RWPE2 (cell line): ENCODE measurements around the gene BICDL1.

Source experiments
- ATAC-seq: fragments of 200-7000 bp; cut with Tn5 transposase; 3 replicates; pipeline ENCODE4 v1.9.1; 2021; ENCODE audit warnings: low read depth
- DNase-seq: peaks from one replicate; pipeline ENCODE4 v3.0.0-alpha.2; 2020; ENCODE audit warnings: low spot score
- H3K27ac ChIP-seq: fragments of 450-650 bp; 2 replicates; pipeline ENCODE4 v1.5.1; 2017; ENCODE audit warnings: mild to moderate bottlenecking; ENCODE audit not compliant: poor library complexity, severe bottlenecking
- H3K27me3 ChIP-seq: fragments of 250-450 bp; sonication (Bioruptor Pico); 2 replicates; pipeline ENCODE4 v1.5.1; 2021; ENCODE audit warnings: mild to moderate bottlenecking, moderate library complexity; ENCODE audit not compliant: insufficient read depth, poor library complexity, severe bottlenecking
- H3K36me3 ChIP-seq: fragments of 250-450 bp; sonication (Bioruptor Pico); 2 replicates; pipeline ENCODE4 v1.5.1; 2020; ENCODE audit warnings: low read depth, mild to moderate bottlenecking, moderate library complexity
- H3K4me1 ChIP-seq: fragments of 250-450 bp; sonication (Bioruptor Pico); 2 replicates; pipeline ENCODE4 v1.5.1; 2021; ENCODE audit warnings: mild to moderate bottlenecking, moderate library complexity; ENCODE audit not compliant: insufficient read depth, poor library complexity, severe bottlenecking
- H3K4me3 ChIP-seq: fragments of 250-450 bp; sonication (Bioruptor Pico); 2 replicates; pipeline ENCODE4 v1.5.1; 2021; ENCODE audit warnings: mild to moderate bottlenecking, moderate library complexity; ENCODE audit not compliant: severe bottlenecking
- H3K9me3 ChIP-seq: fragments of 250-450 bp; sonication (Bioruptor Pico); 2 replicates; pipeline ENCODE4 v1.5.1; 2021; ENCODE audit warnings: mild to moderate bottlenecking, moderate library complexity; ENCODE audit not compliant: severe bottlenecking
- TF ChIP-seq, protein P1 (sequence below): fragments of 450-650 bp; IDR thresholded peaks from one replicate; pipeline ENCODE4 v1.5.1; 2017; ENCODE audit warnings: mild to moderate bottlenecking, moderate library complexity; ENCODE audit not compliant: poor library complexity, severe bottlenecking

The BICDL1 gene

DNA sequence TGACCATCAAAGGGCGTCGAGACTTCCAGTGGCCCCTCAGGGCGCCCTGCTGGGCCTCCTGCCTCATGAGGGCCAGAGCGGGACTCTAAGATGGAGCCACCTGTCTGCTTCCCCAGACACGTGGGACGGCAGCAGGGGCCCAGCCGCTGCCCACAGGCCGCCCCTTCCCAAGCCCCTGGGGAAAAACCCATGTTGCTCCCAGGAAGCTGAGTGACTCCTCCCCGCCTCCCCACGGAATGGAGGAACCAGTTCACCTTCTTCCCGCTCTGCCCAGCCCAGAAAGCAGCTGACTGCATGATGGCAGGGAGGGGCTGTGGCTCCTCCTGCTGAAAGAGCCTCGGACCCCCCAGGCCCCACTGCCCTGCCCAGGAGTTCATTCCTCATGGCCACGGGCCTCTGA lies 112.6 kb downstream of the BICDL1 start:
- peaks cover 39% of the 10 kb centered on the region for H3K36me3 ChIP-seq
- ATAC-seq (no peak), DNase-seq (no peak)
- H3K4me1 ChIP-seq = no peaks in the 10 kb centered on the region
- H3K9me3 ChIP-seq = no peaks in the 10 kb centered on the region
- TF ChIP-seq, protein P1, sequence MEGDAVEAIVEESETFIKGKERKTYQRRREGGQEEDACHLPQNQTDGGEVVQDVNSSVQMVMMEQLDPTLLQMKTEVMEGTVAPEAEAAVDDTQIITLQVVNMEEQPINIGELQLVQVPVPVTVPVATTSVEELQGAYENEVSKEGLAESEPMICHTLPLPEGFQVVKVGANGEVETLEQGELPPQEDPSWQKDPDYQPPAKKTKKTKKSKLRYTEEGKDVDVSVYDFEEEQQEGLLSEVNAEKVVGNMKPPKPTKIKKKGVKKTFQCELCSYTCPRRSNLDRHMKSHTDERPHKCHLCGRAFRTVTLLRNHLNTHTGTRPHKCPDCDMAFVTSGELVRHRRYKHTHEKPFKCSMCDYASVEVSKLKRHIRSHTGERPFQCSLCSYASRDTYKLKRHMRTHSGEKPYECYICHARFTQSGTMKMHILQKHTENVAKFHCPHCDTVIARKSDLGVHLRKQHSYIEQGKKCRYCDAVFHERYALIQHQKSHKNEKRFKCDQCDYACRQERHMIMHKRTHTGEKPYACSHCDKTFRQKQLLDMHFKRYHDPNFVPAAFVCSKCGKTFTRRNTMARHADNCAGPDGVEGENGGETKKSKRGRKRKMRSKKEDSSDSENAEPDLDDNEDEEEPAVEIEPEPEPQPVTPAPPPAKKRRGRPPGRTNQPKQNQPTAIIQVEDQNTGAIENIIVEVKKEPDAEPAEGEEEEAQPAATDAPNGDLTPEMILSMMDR = no peak
- H3K4me3 ChIP-seq = no peak overlapping the region
- no peak overlapping the region for H3K27ac ChIP-seq
- no peaks in the 10 kb centered on the region for H3K27me3 ChIP-seq

DNA sequence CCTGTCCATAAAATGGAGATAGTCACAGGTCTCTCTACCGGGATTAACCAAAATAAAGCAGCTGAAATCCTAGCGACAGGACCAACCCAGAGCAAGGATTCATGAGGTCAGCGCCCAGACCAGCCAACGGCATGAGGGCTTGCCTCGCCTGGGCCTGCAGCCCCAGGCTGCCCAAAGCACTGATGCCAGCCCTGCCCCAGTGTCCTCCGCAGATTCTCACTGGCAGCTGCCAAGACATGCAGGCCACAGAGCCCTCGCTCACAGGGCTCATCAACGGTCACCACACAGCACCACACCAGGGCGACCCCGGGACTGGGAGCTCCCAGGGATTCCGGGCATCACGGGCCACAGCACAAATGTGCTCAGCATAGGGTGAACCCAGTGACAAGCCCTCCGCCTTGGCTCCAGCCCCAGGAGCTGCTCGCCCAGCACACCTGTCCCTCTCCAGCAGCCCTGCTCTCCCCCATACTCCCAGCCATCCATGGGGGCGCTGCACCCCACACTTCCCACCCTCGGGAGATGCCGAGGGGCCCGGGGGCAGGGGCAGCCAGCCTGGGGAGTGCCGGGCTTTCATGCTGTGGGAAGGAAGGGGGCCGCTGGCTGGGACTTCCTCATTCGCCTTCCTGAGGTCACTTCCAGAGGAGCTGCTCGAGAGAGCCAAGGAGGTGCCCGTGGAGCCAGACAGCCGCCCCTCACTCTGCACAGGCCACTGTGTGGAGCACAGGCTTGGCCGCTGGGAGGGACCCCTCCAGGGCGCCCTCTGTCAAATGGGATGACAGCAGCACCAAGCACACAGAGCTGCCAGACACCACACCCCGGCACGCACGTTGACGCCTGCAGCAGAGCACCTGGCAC lies 113.4 kb downstream of the BICDL1 start:
- Histone ChIP-seq H3K36me3 (peaks cover 39% of the 10 kb centered on the region), H3K4me3 (no peak overlapping the region), H3K27me3 (no peaks in the 10 kb centered on the region), H3K9me3 (no peaks in the 10 kb centered on the region), H3K27ac (no peak overlapping the region), H3K4me1 (no peaks in the 10 kb centered on the region)
- TF ChIP-seq, protein P1 = no peak
- DNase-seq (no peak), ATAC-seq (no peak)

DNA sequence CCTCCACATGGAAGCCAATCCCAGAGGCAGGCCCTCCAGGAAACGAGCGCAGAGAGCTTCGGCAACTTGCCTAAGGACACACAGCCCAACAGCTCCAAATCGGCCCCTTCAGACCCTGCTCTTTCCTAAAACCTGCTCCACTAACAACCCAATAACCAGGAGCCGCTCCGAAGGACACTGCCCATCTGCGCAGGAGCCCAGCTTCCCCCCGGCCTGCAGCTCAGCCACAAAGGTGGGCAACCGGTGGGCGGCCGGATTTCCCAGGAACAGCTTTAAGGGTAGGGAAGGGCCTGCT lies 114.0 kb downstream of the BICDL1 start:
- H3K36me3 ChIP-seq = peaks cover 38% of the 10 kb centered on the region
- no peaks in the 10 kb centered on the region for H3K4me1 ChIP-seq
- H3K9me3 ChIP-seq = no peaks in the 10 kb centered on the region
- H3K27me3 ChIP-seq = no peaks in the 10 kb centered on the region
- no peak overlapping the region for H3K27ac ChIP-seq
- DNase-seq (no peak), ATAC-seq (no peak)
- no peak overlapping the region for H3K4me3 ChIP-seq
- TF ChIP-seq, protein P1 = no peak

DNA sequence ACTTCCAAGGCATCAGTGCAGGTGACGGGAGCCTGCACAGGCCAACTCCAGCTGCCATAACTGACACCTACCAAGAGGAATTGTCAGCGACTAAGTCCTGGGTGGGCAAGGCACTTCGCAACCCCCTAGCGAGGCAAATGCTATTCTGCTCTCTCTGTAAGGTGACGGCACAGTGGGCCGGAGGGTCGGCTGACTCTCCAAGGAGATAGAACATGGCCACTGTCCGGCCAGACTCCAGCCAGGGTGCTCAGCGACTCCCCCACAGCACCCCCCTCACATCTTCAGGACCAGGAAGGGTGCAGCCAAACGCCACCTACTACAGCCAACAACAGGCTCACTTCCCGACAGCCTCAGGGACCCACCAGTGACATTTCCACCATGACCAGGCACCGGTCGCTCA lies 114.3 kb downstream of the BICDL1 start:
- ATAC-seq (no peak), DNase-seq (no peak)
- Histone ChIP-seq H3K27ac (no peak overlapping the region), H3K4me1 (no peaks in the 10 kb centered on the region), H3K27me3 (no peaks in the 10 kb centered on the region), H3K36me3 (peaks cover 35% of the 10 kb centered on the region), H3K9me3 (no peaks in the 10 kb centered on the region), H3K4me3 (no peak overlapping the region)
- TF ChIP-seq, protein P1 = no peak

DNA sequence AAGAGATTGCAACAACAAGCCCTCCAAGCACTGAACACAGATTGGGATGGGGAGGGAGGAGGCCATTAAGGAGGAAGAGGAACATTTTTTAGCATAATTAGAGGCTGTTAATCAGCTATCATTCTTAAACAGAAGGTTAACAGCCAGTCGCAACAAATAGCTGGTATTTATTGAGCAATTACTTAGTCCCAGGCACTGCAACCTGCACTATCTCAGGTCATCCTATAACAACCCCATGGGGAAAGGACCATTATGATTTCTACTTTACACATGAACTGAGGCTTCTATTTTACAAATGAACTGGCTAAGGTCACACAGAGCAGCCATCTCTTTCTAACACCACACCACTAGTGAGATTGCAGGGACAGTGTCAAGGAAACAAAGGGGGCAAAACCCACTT lies 117.1 kb downstream of the BICDL1 start:
- TF ChIP-seq, protein P1 = no peak
- peaks cover 29% of the 10 kb centered on the region for H3K36me3 ChIP-seq

More for the DNA sequence above, 117.1 kb downstream of the BICDL1 start:
- DNase-seq (no peak), ATAC-seq (no peak)
- H3K27ac ChIP-seq = no peak overlapping the region
- no peaks in the 10 kb centered on the region for H3K27me3 ChIP-seq
- no peaks in the 10 kb centered on the region for H3K4me1 ChIP-seq
- no peaks in the 10 kb centered on the region for H3K9me3 ChIP-seq
- no peak overlapping the region for H3K4me3 ChIP-seq
